Fibroblast of pulmonary artery (primary cell): ENCODE measurements around the gene IGHMBP2.

Experiments
- DNase-seq: peaks from one replicate; pipeline ENCODE4 v3.0.0-alpha.2; 2010; ENCODE audit warnings: low read depth
- H3K4me3 ChIP-seq: replicated peaks from 2 replicates; pipeline ENCODE4 v1.5.1; 2011; ENCODE audit warnings: low read depth, mild to moderate bottlenecking, control low read depth, low read length, moderate library complexity
- TF ChIP-seq, protein P1 (sequence below): IDR thresholded peaks from 2 replicates; pipeline ENCODE4 v1.5.1; 2011; ENCODE audit warnings: mild to moderate bottlenecking, control low read depth, low read length, inconsistent platforms; ENCODE audit errors: missing control alignments

Gene IGHMBP2

DNA sequence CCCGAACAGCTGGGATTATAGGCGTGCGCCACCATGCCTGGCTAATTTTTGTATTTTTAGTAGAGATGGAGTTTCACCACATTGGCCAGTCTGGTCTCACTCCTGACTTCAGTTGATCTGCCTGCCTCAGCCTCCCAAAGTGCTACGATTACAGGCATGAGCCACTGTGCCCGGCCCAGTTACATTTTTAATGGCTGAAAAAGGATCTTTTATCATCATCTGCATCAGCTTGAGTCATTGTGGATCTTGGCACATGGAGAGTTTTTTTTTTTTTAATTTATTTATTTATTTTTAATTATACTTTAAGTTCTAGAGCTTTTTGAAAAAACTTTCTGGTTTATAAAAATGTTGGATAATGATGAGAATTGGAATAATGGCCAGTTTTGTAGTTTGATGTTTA, 8.6 kb downstream of the IGHMBP2 start:
- DNase-seq = no peak
- no peak overlapping the region for H3K4me3 ChIP-seq
- TF ChIP-seq, protein P1, sequence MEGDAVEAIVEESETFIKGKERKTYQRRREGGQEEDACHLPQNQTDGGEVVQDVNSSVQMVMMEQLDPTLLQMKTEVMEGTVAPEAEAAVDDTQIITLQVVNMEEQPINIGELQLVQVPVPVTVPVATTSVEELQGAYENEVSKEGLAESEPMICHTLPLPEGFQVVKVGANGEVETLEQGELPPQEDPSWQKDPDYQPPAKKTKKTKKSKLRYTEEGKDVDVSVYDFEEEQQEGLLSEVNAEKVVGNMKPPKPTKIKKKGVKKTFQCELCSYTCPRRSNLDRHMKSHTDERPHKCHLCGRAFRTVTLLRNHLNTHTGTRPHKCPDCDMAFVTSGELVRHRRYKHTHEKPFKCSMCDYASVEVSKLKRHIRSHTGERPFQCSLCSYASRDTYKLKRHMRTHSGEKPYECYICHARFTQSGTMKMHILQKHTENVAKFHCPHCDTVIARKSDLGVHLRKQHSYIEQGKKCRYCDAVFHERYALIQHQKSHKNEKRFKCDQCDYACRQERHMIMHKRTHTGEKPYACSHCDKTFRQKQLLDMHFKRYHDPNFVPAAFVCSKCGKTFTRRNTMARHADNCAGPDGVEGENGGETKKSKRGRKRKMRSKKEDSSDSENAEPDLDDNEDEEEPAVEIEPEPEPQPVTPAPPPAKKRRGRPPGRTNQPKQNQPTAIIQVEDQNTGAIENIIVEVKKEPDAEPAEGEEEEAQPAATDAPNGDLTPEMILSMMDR = no peak

DNA sequence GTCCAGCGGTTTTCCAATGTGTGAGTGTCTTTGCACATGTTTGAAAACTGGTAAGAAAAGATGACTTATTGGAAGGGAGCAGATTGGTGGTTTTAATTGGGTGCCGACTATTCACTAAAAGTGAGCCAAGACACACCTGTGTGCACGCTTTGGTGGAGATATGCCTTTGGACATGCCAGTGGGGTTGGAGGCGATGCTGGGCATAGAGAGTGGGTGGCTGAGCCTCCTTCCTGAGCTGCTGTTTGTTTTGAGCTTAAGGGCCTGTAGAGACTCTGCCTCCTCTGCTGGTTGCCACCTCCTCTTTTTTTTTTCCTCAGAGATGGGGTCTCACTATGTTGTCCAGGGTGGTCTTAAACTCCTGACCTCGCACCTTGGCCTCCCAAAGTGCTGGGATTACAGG, 9.5 kb downstream of the IGHMBP2 start:
- no peak for DNase-seq
- H3K4me3 ChIP-seq = no peak overlapping the region
- TF ChIP-seq, protein P1 = no peak

DNA sequence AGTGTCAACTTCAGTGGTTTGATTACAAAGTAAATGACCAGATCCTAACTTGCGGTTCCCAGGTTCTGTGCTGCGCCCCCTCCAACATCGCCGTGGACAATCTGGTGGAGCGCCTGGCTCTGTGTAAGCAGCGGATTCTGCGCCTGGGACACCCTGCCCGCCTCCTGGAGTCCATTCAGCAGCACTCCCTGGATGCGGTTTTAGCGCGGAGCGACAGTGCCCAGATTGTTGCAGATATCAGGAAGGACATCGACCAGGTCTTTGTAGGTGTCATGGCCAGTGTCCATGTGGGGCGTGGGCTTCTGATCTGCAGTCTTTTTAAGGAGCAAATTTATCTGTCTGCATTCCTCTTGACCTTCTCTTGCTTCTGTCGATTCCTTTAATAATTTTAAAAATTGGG, 11.1 kb downstream of the IGHMBP2 start:
- no peak overlapping the region for H3K4me3 ChIP-seq
- no peak for DNase-seq
- TF ChIP-seq, protein P1 = no peak

DNA sequence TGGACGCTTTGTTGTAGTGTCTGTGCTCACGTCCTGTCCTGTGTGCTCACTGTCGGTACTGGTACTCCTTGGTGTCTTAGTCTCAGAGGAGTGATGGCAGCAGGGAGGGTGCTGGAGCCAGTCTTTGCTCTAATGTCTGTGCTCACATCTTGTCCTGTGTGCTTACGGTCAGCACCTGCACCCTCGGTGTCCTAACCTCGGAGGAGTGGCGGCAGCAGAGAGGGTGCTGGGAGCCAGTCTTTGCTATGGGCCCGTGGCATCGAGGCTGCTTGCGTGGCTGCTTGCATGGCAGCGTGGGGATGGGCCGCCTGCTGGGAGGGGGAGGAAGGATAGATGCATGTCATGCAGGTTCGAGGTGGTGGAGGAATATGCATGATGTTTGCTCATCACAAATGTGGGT, 12.7 kb downstream of the IGHMBP2 start:
- DNase-seq = no peak
- H3K4me3 ChIP-seq = no peak overlapping the region
- TF ChIP-seq, protein P1 = no peak

DNA sequence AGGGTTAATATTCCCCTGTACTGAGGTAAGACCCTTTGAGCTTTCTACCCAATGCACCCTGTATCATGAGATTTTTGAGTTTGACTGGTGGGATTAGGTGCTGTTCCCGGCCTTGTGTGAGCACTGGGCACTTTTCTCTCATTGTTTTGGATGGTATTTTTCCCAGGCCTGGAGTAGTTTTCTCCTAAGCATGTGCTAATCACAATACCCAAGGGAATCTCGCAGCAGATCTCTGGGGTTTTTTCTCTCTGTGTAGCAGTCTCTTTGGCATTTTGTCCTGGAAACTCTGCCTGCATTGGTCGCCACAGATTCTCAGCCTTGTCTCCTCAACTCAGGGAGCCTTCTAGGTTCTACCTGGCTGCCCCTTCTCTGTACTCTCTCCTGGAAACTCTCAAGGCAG, 19.9 kb downstream of the IGHMBP2 start:
- no peak for DNase-seq
- H3K4me3 ChIP-seq = no peak overlapping the region
- TF ChIP-seq, protein P1 = no peak

DNA sequence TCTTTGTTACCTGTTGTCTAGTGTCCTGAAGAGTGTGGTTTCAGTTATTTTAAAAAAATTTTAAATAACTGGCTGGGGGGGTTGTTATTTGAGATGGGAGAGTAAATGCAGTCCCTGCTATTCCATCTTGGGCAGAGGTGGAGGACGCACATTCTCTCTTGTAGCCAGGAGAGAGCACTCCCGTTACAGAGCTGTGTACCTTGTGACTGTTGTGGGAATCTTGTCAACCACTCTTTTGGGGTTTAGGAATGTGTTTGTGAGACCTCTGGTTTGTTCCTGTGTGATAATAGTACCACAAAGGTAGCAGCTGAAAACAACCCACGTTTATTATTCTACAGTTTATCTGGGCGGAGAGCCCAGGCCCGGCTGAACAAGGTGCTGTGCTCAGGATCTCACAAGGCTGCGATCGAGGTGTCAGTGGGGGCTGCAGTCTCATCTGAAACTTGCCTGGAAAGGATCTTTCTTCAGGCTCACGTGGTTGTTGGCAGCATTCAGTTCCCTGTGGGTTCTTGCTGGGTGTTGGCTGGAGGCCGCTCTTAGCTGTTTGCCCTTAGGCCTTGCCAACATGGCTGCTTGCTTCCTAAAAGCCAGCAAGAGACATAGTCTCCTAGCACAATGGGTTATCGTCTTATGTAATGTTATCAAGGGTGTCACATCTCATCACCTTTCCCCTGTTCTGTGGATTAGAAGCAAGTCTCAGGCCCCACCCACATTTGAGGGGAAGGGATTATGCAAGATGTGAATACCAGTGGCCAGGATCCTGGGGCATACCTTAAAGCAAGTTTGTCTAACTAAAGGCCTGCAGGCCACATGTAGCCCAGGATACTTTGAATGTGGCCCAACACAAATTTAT, 20.6 kb downstream of the IGHMBP2 start:
- DNase-seq = no peak
- no peak overlapping the region for H3K4me3 ChIP-seq
- TF ChIP-seq, protein P1 = no peak

DNA sequence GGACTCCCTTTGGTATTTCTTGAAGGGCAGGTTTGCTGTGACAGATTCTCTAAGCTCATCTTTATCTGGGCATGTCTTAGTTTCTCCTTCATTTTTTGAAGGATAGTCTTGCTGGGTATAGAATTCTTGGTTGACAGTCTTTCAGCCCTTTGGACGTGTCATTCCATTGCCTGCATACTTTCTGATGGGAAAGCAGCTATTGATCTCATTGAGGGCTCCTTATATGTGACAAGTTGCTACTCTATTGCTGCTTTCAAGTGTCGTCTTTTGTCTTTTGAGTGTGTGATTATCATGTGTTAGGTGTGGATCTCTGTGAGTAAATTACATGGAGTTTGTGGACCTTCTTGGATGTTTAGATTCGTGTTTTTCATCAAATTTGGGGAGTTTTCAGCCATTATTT, 21.9 kb downstream of the IGHMBP2 start:
- no peak overlapping the region for H3K4me3 ChIP-seq
- DNase-seq = no peak
- TF ChIP-seq, protein P1 = no peak
